HG03575 (cell line): ENCODE results near the gene DIAPH3.

Experiments
- ATAC-seq: cut with Tn5 transposase; IDR thresholded peaks from one replicate; pipeline ENCODE4 v1.9.1; 2021; ENCODE audit not compliant: unreplicated experiment, insufficient number of reproducible peaks, low FRiP score; ENCODE audit errors: extremely low read depth

Gene DIAPH3

GRCh38 chr13:59774491-59774971 is 389.2 kb downstream of the DIAPH3 start:
- ATAC-seq: no peak

GRCh38 chr13:59771272-59771671 is 392.5 kb downstream of the DIAPH3 start:
- ATAC-seq: no peak

- no peak for ATAC-seq
Observed at GRCh38 chr13:59770451-59770850, 393.3 kb downstream of the DIAPH3 start.

- ATAC-seq: no peak
Observed at GRCh38 chr13:59766236-59766635, 397.5 kb downstream of the DIAPH3 start.

- ATAC-seq: no peak
Observed at GRCh38 chr13:59755632-59756290, 408.0 kb downstream of the DIAPH3 start.

GRCh38 chr13:59754411-59754810 is 409.3 kb downstream of the DIAPH3 start:
- ATAC-seq: peak; percentile 43

GRCh38 chr13:59750860-59751259 is 412.9 kb downstream of the DIAPH3 start:
- ATAC-seq: no peak

GRCh38 chr13:59748046-59748445 is 415.7 kb downstream of the DIAPH3 start:
- ATAC-seq: no peak

- no peak for ATAC-seq
Observed at GRCh38 chr13:59747529-59747928, 416.2 kb downstream of the DIAPH3 start.

- no peak for ATAC-seq
Observed at GRCh38 chr13:59746291-59746962, 417.3 kb downstream of the DIAPH3 start.

- no peak for ATAC-seq
Observed at GRCh38 chr13:59745392-59745788, 418.3 kb downstream of the DIAPH3 start.

- no peak for ATAC-seq
Observed at GRCh38 chr13:59744747-59745391, 418.9 kb downstream of the DIAPH3 start.

GRCh38 chr13:59743195-59743594 is 420.5 kb downstream of the DIAPH3 start:
- ATAC-seq: no peak

GRCh38 chr13:59742467-59742866 is 421.3 kb downstream of the DIAPH3 start:
- no peak for ATAC-seq

GRCh38 chr13:59738921-59739320 is 424.8 kb downstream of the DIAPH3 start:
- ATAC-seq: no peak

- peak; percentile 100 for ATAC-seq
Observed at GRCh38 chr13:59734393-59734792, 429.3 kb downstream of the DIAPH3 start.

GRCh38 chr13:59733744-59734143 is 430.0 kb downstream of the DIAPH3 start:
- ATAC-seq: no peak

- no peak for ATAC-seq
Observed at GRCh38 chr13:59730026-59730425, 433.7 kb downstream of the DIAPH3 start.

GRCh38 chr13:59728896-59729545 is 434.7 kb downstream of the DIAPH3 start:
- no peak for ATAC-seq
